Measurements from ENCODE around the gene MTHFD1. TPM values are rescaled to one million over a fixed set of nuclear protein-coding genes. Genes with fewer than 3 reads are reported as not detected.

The MTHFD1 gene
- total and polyA plus RNA-seq, 2 of the 4 experiments (the other 2 are of a cell fraction): 32.2 to 64.9 TPM

- no peak overlapping the region for H3K14ac ChIP-seq (replicated peaks; ENCODE audit: low read depth, low read length)
- peaks cover 6 to 38% of the 10 kb centered on the region in 2 experiments; a peak in 2 of 4 replicates for H3K79me1 ChIP-seq (ENCODE audit: low read depth in 1 of 2, low read length in 2 of 2)
- no peak overlapping the region for H2AK9ac ChIP-seq (replicated peaks; ENCODE audit: low read depth, low read length, poor library complexity)
- H3K27ac ChIP-seq (ENCODE audit: insufficient read depth, low read length): no peak overlapping the region
- H4K20me1 ChIP-seq (ENCODE audit: insufficient read depth, low read length): peaks cover 3% of the 10 kb centered on the region
- H3K18ac ChIP-seq (ENCODE audit: low read depth, low read length): no peak overlapping the region
- ChIA-PET POLR2A (ENCODE audit: unreplicated experiment) (no interaction called here), CTCF (no interaction called here)
- H3K4me2 ChIP-seq (ENCODE audit: low read depth, low read length): no peak overlapping the region
- H2BK20ac ChIP-seq (ENCODE audit: low read depth, low read length): no peak overlapping the region
- in situ Hi-C loops (cut with MboI; ENCODE audit: low sequenced_read_pairs): no loop called here
- H3K4me1 ChIP-seq (ENCODE audit: control insufficient read depth, insufficient read depth, low read length): no peaks in the 10 kb centered on the region
- intact Hi-C loops (cut with micrococcal nuclease): no loop called here
- DNase-seq (no peak), ATAC-seq (ENCODE audit: low read depth) (no peak)
- no peak overlapping the region for H2AK5ac ChIP-seq (ENCODE audit: low read depth, low read length)
- no peaks in the 10 kb centered on the region for H3K9me3 ChIP-seq (ENCODE audit: control insufficient read depth, insufficient read depth, low read length)
- H4K5ac ChIP-seq (ENCODE audit: low read depth, low read length): no peak overlapping the region
- no peak overlapping the region for H4K8ac ChIP-seq (ENCODE audit: low read depth in 2 of 2, low read length in 2 of 2)
- H3K36me3 ChIP-seq (ENCODE audit: control insufficient read depth, insufficient read depth, low read length): 0 out of 2 replicates have a peak, but pooled peaks cover 2% of the 10 kb centered on the region
- dilution Hi-C loops (cut with HindIII; ENCODE audit: low sequenced_read_pairs, unreplicated experiment): no loop called here
- H2BK15ac ChIP-seq (ENCODE audit: low read depth, low read length): no peak overlapping the region
- H3K9ac ChIP-seq (ENCODE audit: low read depth, low read length): no peak overlapping the region
- H3K4me3 ChIP-seq (ENCODE audit: insufficient read depth, low read depth, low read length): no peak overlapping the region
- TF ChIP-seq SMC3 (IDR thresholded peaks at IDR 0.05; ENCODE audit: low read depth, low read length) (no peak), FOS (IDR thresholded peaks at IDR 0.05; ENCODE audit: low read depth, low read length) (no peak), ELK1 (IDR thresholded peaks at IDR 0.05; ENCODE audit: borderline replicate concordance, low read depth, low read length) (no peak), CTCF (conservative IDR thresholded peaks at IDR 0.05; ENCODE audit: low read depth, low read length) (no peak), CHD1 (IDR thresholded peaks at IDR 0.05; ENCODE audit: low read depth, low read length) (no peak), MAFK (IDR thresholded peaks at IDR 0.05; ENCODE audit: low read depth, low read length) (no peak), MAZ (IDR thresholded peaks at IDR 0.05; ENCODE audit: borderline replicate concordance, low read depth, low read length) (no peak), RFX5 (IDR thresholded peaks at IDR 0.05; ENCODE audit: low read depth, low read length) (no peak), RCOR1 (IDR thresholded peaks at IDR 0.05; ENCODE audit: insufficient replicate concordance, low read length) (no peak), NFE2L2 (IDR thresholded peaks at IDR 0.05; ENCODE audit: low read depth, low read length) (no peak)
- H2BK5ac ChIP-seq (ENCODE audit: low read depth, low read length, poor library complexity, severe bottlenecking): no peak overlapping the region
- no peak overlapping the region for H3K4ac ChIP-seq (ENCODE audit: low read depth, low read length)
- H3K23ac ChIP-seq (ENCODE audit: low read depth, low read length): no peak overlapping the region
- H3K9me1 ChIP-seq (ENCODE audit: insufficient read depth, low read length): no peaks in the 10 kb centered on the region; the same call in 1 of the 2 replicates
- H2AFZ ChIP-seq (replicated peaks; ENCODE audit: low read length, poor library complexity): no peak overlapping the region
- H4K91ac ChIP-seq (ENCODE audit: insufficient read depth, low read depth, low read length): no peak overlapping the region
- WGBS, 2 experiments (ENCODE audit: extremely low coverage in 2 of 2, insufficient read length in 1 of 2): no CpG with 5 or more reads among the region's 2 CpGs
- no peaks in the 10 kb centered on the region for H3K27me3 ChIP-seq (ENCODE audit: control insufficient read depth, insufficient read depth, low read length)
- H2BK120ac ChIP-seq (ENCODE audit: low read depth, low read length): no peak overlapping the region
- H3K56ac ChIP-seq (ENCODE audit: extremely low read depth, insufficient read depth, low read length): no peak overlapping the region
- no TSS peak for BruUV-seq (replicated peaks)
Measured at GRCh38 chr14:64394423-64394822, 6.3 kb downstream of the MTHFD1 start.

Data from IMR-90 (cell line).